Dermis blood vessel endothelial cell (primary cell): ENCODE measurements around the gene ANKRD34C. TPM values are rescaled to one million over a fixed set of nuclear protein-coding genes. Genes with fewer than 3 reads are reported as not detected.
"Not testable (repeated sequence)": the region's sequence is repeated elsewhere in the genome, so short reads cannot be mapped to it uniquely, and the experiment has no call there.

ENCODE experiments used
- DNase-seq: peaks from one replicate; pipeline ENCODE4 v3.0.0; 2010
- total RNA-seq: library from RNA; depleted of rRNA; stranded (reverse); fragments of >200 nt; gene quantifications from 2 replicates; pipeline ENCODE4 v1.2.3, GENCODE V29; 2014

The ANKRD34C gene
- total RNA-seq, 1 donor from 2014 or later: not detected

DNA sequence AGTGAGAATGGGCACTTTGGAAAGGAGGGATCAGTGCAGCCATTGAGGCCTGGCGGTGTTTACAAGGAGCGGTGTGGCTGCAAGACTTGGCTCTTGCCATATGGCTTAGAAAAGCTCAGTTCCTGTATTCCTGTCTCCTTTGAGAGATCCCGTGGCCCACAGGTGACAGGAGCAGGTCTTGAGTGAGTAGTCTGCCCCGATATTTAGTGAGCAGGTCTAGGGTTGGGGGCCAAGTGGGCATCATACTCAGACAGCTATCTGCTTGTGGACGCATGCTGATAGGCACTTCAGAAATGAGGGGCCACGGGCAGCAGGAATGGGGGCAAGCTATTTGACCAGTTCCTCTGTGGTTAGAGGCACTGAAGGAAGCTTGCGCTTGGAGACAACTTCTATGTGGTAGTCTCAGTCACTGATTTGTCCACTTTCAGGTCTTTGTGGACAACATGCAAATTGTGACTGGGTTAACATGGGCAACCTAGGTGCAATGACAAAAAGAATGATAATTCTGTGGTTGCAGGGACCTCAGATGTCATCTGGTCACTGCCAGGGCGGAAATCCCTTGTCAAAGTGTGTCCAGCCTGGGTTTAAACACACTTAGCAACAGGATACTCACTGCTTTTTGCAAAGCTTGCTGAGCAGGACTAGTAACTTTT, 29.5 kb downstream of the ANKRD34C start:
- DNase-seq: no peak

DNA sequence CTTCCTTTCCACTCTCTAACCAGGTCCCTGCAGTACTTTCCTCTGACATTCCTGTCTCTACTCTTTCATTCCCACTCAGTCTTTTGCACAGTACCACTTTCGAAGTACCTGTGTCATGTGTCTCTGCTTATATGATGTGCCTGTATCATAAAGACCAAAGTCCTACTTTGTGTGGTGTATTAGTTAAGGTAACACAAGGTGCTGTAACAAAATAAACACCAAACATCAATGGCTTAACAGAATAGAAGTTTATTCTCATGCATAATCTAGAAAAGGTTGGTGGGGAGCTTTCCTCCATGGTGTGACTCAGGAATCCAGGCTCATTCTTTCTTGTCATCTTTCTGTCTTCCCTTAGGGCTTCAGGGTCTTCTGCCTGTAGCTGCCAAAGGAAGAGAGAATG, 31.7 kb downstream of the ANKRD34C start:
- no peak for DNase-seq

DNA sequence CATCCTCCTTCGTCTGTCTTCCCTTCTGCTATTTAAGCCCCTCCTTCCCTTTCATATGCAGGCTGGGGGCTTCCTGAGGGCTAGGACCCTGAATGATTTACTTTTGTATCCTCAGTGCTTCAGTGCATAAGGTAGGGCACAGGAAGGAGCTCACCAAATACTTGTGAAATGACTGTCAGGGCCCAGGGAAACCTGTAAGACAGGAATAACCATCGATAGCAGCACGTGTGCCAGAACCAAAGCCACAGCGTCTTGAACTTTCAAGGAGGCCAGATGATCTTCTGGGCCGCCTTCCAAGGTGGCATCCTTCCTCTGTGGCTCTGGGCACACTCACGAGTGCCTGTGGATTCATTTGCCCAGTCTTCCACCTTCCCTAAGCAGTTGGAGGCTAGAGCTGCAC, 32.3 kb downstream of the ANKRD34C start:
- no peak for DNase-seq

DNA sequence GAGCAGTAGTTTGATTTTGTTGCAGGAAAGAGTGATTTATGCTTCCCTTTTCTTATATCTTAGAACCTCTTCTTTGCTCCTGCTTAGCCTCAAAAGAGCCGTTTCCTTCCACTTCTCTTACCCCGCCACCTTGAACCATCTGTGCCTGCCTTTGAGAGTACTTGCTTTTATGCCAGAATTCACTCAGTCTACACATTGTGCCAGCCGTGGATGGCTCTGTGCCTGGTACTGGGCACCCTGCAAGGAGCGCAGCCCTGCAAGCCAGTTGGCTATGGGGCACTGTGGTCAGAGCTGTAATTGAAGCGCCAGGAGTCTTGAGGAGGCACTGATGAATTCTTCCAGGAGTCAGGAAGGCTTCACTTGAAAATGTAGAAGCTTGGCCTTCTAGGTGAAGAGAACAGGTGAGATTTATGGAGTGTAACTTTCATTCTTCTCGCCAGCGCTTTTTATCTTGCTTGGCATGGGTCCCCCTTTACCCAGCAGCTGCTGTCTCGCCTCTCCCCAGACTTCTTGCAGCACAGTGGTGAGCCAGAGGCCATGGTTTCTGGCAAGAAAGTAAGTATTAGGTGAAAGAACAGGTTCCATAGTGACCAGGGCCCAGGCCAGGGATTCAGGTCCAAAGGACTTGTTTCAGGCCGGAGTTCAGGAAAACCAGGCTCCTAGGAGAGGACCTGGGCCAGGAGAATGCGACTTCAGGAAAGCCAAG, 33.3 kb downstream of the ANKRD34C start:
- DNase-seq: no peak

DNA sequence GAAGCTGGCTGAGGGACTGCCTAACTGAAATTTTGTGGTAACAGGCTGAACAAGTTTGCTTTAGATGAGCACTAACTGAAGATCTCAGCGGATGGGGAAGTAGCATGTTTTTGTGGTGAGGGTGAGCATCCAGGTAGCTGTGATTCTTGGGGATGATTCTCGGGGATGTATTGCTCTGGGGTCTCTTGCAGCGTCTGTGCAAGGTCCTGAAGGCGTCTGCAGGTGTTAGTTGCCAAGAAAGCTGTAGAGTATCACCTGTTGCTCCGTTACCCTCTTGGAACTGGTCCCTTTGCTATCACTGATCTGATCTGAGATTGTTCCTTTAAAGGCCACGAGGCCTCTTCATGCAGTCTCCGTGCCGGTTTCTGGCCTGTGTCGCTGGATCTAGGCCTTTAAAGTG, 34.3 kb downstream of the ANKRD34C start:
- DNase-seq: no peak

DNA sequence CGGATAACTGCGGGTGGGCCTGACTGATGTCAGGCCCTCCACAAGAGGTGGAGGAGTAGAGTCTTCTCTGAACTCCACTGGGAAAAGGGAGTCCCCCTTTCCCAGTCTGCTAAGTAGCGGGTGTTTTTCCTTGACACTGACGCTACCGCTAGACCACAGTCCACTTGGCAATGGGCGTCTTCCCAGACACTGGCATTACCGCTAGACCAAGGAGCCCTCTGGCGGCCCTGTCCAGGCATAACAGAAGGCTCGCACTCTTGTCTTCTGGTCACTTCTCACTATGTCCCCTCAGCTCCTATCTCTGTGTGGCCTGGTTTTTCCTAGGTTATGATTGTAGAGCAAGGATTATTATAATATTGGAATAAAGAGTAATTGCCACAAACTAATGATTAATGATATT, 37.5 kb downstream of the ANKRD34C start:
- DNase-seq: not testable (repeated sequence)

DNA sequence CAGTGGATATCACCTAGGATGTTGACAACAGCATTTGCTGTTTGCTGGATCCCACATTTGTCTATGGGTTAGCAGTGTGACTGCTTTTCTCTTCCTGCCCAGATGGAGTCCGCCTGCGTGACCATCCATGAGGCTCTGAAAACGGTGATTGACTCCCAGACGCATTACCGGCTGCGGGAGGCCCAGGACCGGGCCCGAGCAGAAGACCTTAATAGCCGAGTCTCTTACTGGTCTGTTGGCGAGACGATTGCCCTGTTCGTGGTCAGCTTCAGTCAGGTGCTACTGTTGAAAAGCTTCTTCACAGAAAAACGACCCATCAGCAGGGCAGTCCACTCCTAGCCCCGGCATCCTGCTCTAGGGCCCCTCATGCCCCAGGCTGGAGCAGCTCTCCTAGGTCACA, 39.4 kb downstream of the ANKRD34C start:
- no peak for DNase-seq

DNA sequence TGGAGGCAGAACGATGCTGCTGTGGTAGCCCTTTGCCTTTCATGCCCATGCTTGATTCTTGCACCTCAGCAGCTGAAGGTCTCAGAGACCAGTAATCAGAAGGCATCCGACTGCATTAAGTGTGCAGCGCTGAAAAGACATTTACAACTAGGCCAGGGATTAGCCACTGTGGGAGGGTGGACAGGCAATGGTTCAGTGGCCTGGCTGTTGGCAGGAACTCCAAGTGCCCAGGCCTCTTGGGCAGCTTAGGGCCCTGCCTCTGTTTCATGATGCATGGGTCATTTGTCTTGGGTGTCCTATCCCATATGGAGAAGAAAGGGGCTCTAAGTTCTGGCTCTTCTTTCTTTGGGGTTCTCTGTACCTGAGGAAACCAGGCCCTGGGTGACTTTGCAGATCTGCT, 39.8 kb downstream of the ANKRD34C start:
- no peak for DNase-seq

DNA sequence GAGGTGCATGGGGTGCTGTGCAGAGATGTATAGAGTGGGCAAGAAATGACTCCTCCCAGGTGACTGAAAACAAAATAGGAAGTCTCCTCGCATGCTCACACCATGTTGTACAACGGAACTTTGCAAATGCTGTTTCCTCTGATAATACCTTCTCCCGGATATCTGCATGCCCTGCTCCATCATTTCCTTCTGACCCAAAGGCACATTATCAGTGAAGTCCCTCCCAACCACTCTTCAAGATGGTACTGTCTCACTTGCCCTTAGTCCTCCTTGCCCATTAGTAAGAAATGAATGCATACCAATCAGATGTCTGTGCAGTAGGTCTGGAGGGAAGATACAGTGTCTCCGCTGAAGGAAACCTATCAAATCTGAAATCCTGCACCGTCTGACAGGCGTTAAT, 40.4 kb downstream of the ANKRD34C start:
- DNase-seq: peak; percentile 90

DNA sequence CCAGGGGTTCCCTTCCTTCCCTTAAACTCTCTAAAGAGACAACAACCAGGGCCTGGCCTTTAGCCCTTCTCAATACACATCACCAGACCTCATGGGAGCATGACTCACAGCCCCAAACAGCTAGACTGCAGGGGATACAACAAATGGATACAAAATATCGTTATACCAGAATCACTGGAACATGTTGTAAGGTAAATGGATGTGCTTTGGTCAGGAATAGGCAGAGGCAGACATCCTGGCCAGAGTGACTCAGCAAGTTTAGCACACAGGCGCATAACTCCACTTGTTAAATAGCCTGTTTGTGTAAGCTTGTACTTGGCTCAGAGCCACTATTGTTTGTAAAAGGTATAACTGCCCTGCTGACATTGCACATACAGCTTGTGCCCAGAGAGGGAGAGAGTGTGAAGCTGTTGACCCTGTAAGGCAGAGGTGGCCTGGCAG, 46.7 kb downstream of the ANKRD34C start:
- peak; percentile 86 for DNase-seq

Other genes starting within 250 kb of the ANKRD34C start
- gene RASGRF1, start 191.9 kb upstream of the ANKRD34C start, total RNA-seq: 0.33 and 2.2 TPM in 2 replicates
- 119 and 173 TPM in 2 replicates for gene TMED3, start 28.4 kb downstream of the ANKRD34C start, total RNA-seq
- 0.47 and 0.51 TPM in 2 replicates for gene MINAR1, start 149.6 kb downstream of the ANKRD34C start, total RNA-seq